Stimulated activated CD4-positive, alpha-beta T cell treated with anti-CD3 and anti-CD28 coated beads, Interleukin-12 subunit alpha, Interleukin-12 subunit beta, amount 100 ng/mL, for 4 hours (primary cell): Measurements from ENCODE around the gene MRPS2.
"Not testable (repeated sequence)": the region's sequence is repeated elsewhere in the genome, so short reads cannot be mapped to it uniquely, and the experiment has no call there.

ENCODE experiments used
- DNase-seq: peaks from one replicate; pipeline ENCODE4 v3.0.0-alpha.2; 2020

MRPS2 gene

GRCh38 chr9:135534826-135535225, 34.3 kb downstream of the MRPS2 start:
- DNase-seq: not testable (repeated sequence)

GRCh38 chr9:135535631-135536030, 35.1 kb downstream of the MRPS2 start:
- not testable (repeated sequence) for DNase-seq

GRCh38 chr9:135536216-135536615, 35.7 kb downstream of the MRPS2 start:
- no peak for DNase-seq

GRCh38 chr9:135543262-135543894, 42.9 kb downstream of the MRPS2 start:
- not testable (repeated sequence) for DNase-seq

GRCh38 chr9:135544981-135545635, 44.6 kb downstream of the MRPS2 start:
- no peak for DNase-seq

GRCh38 chr9:135545646-135546176, 45.2 kb downstream of the MRPS2 start, which contains the start of gene OBP2A:
Gene OBP2A (plus strand): TSS chr9:135546126. CDS start chr9:135546181, 55 bp downstream.
- not testable (repeated sequence) for DNase-seq

GRCh38 chr9:135546792-135547617, 46.5 kb downstream of the MRPS2 start:
- not testable (repeated sequence) for DNase-seq

GRCh38 chr9:135547756-135548736, 47.6 kb downstream of the MRPS2 start:
- DNase-seq: no peak

GRCh38 chr9:135549478-135550343, 49.2 kb downstream of the MRPS2 start:
- not testable (repeated sequence) for DNase-seq

- no peak for DNase-seq
Observed at GRCh38 chr9:135550344-135550918, 49.9 kb downstream of the MRPS2 start.

- no peak for DNase-seq
Observed at GRCh38 chr9:135551031-135551430, 50.5 kb downstream of the MRPS2 start.

GRCh38 chr9:135551456-135551855, 51.0 kb downstream of the MRPS2 start:
- no peak for DNase-seq

GRCh38 chr9:135552021-135552697, 51.7 kb downstream of the MRPS2 start:
- no peak for DNase-seq

GRCh38 chr9:135552698-135553171, 52.3 kb downstream of the MRPS2 start:
- no peak for DNase-seq
